Measurements from ENCODE around the gene PRTFDC1.
"Not testable (repeated sequence)": the region's sequence is repeated elsewhere in the genome, so short reads cannot be mapped to it uniquely, and the experiment has no call there.

PRTFDC1 gene

DNA sequence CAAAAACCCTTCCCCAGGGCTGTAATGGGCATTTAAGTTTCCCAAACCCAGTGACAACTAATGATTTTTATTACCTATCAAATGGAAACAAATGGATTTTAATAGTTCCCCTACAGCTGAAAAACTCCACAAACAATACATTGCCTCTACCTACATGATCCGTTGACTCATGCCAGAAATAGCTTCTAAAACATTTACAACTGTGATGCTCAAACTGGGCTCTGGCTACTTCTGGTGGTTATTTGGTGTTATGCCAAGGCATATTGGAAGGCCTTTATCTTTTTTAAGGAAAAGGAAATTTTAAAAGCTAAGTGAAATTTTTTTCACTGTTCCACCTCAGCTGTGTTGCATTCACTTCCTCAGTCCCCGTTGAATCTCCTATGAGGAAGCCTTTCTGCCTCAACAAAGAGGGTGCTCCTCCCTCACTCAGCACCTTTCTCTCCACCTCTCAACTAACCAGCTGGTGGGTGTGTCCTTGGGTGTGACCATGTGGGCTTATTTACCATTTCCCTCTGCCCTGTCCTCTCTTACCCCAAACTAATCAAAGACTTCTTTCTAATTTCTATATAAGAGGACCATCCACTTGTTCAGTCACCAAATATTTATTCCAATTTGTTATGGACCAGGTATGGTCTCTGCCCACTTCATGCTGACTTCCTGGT is 82.9 kb downstream of the PRTFDC1 start:
- no peak for DNase-seq

DNA sequence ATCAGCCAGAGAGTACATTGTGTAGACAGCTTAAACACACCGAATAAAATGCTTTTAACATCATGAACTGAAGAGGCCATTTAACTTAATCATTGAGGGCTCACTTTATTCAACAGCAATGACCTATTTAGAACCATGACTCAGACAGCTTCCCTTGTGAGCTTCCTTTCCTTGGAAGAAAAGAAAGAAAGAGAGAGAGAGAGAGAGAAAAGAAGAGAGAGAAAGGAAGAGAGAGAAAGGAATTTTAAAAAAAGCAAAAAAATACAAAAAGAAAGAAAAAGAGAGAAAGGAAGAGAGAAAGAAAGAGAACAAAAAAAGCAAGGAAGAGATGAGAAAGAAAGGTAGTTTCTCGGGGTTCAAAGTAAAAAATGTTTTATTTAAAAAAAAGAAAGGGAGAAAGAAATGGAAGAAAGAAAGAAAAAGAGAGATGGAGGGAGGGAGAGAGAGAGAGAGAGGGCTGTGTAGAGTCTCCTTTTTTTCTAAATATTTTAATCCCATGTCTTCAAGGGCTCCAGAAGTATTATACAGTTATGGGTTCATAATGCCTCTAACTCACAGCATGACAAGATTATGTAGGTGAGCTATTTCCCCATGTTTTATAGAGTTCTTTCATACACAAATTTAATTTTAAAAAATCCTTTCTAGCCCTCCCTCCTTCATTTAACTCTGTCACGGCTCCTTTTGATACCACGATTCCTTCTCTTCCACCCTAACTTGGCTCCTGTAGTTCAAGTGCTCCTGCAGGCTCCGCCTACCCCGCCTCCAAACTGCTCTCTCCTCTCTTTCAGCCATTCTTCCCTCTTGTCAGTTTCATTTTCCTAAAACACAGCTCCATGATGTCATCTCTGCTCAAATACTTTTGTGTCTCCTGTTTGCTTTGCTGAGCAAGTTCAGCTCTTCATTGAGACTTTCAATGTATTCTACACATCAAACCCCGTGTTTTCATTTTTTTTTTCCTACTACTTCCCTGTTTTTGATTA is 85.5 kb downstream of the PRTFDC1 start:
- no peak for DNase-seq

DNA sequence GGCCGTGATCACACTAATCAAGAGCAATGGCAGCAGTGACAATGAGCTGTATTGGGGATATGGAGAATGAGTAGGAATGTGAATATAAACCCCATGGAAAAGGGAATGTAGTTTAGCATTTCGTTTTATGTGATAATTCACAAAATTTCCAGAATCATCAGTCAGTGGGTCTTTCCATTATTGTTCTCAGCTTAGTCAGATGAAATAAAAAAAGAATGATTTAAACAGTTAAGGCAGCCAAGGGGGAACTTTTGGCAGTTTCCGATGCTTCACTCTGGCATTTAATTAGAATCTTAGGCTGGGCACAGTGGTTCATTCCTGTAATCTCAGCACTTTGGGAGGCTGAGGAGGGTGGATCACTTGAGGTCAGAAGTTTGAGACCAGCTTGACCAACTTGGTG is 86.6 kb downstream of the PRTFDC1 start:
- no peak for DNase-seq

DNA sequence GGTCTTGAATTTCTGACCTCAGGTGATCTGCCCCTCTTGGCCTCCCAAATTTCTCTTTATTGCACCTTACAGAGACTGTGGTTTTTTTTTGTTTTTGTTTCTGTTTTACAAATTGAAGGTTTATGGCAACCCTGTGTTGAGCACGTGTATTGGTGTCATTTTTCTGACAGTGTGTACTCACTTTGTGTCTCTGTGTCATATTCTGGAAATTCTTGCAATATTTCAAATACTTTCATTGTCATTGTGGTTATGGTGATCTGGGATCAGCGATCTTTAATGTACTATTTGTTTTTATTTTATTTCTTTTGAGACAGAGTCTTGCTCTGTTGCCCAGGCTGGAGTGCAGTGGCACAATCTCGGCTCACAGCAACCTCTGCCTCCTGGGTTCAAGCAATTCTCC is 89.8 kb downstream of the PRTFDC1 start:
- DNase-seq = no peak

DNA sequence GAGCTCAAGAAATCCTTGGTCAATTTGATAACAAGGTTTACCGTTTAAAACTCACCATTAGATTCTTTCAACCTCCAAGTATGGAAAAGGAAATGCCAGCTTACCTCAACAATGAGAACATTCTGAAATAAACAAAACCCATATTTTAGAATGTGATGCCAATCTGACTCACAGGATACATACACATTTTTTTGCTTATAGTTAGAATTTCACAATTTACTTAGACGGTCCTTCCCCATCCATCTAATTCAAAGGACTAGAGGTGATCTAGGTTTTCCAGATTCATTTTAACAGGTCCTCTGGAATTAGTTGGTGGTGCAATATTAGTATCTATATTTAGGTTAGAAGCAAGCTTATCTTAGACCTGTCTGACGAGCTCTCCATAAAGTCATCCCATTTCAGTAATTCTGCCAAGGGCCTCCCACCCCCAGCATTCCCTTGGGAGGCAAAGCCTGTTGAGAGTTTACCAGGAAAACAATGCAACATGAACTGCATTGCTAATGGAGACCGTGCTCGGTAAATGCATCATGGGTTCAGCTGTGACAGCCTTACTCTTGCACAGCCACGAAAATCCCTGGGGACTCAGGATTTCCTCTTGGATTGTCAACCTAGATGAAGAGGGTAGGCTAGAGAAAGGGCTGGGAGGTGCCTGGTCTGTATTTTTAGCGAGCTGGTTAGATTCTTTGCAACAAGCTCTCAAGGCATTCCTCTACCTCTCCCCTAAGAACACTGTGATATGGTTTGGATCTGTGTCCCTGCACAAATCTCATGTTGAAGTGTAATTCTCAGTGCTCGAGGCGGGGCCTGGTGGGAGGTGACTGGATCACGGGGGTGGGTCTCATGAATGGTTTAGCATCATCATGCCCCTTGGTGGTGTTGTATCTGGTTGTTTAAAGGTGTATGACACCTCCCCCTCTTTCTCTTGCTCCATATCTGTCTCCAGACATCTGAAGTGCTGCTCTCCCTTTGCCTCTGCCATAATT is 93.8 kb downstream of the PRTFDC1 start:
- DNase-seq = no peak

DNA sequence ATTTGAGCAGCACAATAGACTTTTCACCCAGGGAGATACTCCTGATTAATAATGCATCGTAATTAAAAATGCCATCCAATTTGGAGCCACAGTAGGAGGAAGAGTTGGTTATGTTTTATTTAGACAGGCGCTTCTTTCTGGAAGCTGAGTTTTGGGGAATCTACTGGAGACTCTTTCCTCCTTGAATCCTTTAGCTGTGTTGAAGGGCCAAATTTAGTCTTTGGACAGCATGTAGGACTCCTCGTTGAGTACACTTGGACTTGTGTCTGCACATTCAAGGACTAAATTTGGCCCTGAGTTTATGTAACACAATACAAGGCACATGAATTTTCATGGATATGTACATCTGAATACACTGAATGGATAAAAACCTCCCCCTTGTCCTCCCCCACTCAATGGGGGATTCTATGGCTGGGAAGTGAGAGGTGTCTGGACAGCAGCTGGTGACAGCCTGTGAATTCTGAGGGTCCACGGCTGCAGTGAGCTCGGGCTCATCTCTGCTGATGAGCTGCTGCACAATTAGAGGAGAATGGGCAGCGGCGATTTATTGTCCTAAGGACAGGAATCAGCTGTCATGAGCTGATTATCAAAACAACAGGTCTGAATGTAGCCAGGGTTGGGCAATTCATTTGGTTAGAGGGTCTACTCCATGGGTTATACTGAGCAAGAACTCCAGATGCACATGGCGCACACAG is 95.2 kb downstream of the PRTFDC1 start:
- DNase-seq = no peak

DNA sequence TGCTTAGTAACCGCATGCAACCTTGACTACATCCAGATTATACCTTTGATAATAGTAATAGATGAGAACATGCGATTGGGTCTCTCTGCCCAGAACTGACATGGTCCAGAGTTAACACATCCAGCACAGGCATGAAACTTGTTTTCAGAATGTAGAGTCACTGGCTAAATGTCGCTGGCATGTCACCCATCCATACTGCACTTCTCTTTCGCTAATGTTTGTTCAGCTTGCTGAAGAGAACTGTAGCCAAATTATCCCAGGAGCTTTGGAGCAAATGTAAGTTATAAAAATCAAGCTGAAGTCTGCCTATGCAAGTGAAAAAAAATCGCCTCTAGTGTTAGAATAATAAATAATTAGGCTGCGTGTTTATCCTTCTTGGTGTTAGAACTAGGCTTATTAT is 98.2 kb downstream of the PRTFDC1 start:
- DNase-seq = no peak

DNA sequence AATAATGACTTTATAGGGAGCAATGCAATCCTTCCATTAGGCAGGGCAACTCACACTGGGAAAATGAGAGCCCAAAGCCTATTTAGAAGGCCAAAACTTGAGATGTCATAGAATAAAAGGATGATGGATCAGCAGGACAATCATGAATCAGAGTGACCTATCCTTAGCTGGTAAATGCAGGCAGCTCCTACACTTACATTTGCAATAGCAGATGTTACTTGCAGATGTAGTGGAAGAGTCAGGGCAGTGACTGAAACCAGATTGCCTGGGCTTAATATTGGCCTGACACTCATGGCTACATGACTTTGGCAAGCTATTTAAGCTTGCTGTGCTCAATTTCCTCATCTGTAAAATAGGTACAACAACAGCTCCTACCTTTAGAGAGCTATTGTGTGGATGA is 98.7 kb downstream of the PRTFDC1 start:
- DNase-seq = no peak

DNA sequence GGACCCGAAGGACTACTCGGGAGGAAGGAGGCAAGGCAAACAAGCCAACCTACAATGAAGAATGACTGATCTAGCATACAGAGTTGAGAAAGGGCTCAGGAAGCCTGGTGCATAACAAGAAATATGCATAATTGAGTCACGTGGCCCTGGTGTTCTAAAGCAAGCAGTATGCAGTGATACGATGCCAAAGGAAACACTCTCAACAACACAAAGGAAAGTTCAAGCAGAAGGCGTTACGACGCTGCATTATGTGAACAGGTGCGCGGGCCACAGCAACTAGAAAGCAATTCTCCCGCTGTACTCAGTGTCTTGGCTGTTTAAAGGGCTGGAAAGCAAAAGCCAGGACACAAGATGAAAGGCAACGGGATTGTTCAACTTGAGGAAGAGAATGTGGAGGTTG is 100.8 kb downstream of the PRTFDC1 start:
- DNase-seq = peak; percentile 62

DNA sequence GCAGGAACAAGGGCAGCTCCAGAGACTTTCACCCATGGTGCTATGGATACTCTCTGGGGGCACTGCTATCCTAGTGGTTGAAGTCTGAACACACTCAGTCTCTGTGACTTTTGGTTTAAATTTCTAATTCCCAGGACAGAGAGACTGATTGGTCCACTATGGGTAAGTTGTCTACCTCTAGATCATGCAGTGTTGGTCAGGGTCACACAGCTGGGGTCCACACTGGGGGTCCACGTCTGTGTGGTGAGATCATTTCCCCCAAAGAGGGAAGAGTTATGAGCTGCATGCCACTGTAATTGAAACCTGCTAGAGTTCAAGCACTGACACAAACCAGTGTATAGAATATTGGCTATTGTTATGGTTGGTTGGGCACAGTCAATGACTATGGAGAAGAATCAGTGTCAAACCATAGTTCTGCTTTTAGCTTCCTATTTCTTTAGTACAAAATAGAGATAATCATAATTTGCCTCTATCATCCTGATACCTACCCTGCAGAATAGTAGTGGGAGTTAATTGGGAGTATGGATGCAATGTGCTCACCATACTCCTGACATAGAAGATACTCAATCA is 101.6 kb downstream of the PRTFDC1 start:
- no peak for DNase-seq

DNA sequence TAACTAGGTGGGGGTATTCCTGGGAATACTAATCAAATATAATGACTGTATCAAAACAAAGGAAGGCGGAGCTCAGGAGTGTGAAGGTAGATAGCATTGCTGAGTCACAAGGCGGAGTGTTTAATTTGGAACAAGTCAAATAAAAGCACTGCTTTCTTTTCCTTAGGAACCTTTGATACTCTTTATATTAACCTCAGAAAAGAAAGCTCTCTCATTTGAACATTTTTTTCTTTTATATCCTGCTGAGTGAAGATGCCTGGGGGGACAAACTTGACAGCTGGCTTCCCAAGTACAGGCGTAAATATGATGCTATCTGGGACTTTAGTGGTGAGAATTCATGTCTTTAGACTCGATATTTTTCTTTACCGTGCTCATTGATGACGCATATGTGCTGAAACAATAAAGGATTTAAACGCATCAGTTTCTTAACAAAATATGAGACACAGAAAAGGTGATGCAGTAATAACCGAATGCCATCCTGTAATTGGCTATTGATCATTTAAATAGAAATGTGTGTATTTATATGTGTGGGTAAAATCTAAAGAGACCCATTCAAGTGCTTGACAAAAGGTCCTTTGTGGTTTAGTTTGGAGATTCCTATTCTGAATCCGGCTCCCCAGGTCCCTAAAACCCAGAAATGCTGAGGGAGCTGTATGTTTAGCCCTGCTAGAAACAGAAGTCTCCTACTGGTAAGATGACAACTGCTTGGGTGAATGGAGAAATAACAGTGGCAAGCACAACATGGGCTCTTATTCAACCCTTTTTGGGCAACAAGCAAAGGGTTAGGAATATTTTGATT is 102.7 kb downstream of the PRTFDC1 start:
- no peak for DNase-seq

DNA sequence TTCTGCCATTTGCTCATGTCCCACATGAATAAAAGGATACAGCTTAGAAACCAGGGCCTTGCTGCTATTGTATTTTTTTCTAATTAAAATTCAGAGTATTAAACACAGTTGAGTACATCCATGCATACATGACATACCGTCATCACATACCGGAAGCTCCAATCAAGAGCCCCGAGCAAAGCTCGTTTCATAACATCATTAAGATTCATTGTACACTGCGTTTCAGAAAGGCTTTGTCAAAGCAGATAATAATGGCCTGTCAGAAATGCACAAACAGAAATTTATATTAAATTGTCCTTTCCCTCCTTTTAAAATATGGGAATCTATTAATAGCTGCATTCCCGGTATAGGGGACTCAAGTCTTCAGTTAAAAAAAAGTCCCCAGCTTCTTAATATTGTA is 103.4 kb downstream of the PRTFDC1 start:
- no peak for DNase-seq

DNA sequence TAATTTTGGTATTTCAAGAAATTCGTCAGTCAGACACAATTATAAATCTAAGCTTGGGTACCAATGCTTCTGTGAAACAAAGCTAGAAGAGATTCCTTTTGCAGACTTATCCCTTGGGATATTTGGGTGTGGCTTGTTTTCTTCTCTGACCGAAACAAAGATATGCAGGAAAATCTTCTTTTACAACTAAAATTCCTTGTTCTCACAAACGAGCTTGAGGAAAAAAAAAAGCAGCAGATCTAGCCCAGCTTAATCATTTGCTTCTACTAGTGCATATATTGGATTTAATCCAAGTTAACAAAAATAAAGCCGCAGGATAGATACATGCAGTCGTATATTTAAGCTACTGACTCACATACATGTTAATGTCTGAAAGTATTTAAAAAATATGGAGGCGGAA is 104.2 kb downstream of the PRTFDC1 start:
- DNase-seq = no peak

DNA sequence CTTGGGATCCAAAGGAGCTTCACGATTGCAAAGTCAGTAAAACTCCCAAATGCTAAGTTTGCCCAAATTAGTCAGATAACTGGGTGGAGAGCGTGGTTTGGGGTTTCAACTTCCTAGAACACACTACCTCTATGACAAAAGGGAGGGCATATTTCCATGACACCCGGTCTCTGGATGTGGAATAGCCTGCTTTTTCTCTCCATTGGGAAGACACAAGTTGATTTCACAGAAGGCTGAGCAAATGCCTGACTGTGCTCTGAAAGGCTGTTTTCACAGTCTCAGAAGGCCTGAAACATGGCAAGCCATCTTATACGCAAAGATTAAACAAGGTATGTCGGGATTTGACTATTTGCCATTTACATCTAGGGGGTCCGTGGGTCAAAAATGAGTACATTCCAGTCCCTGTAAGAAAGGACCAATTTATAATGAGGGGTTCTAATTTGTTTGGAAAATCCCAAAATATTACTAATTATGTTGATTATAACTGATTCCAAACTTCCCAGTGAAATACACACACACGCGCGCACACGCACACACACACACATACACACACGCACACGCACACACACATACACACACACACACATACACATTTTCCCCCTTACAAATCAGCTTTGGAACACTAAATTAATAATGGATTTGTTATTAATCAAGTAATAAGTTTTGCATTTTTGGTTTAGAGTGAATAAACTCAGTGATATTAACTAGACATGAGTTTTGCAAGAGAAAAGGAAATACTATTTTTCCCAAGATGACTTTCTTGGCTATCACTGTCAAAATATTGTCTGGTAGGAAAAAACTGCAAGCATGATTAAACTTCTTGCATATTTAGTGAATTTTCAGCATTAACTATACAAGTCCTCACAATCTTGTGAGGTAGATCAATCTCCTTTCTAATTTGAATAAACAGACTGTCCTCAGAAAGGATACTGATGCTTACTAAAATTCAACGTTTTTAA is 105.0 kb downstream of the PRTFDC1 start:
- no peak for DNase-seq

DNA sequence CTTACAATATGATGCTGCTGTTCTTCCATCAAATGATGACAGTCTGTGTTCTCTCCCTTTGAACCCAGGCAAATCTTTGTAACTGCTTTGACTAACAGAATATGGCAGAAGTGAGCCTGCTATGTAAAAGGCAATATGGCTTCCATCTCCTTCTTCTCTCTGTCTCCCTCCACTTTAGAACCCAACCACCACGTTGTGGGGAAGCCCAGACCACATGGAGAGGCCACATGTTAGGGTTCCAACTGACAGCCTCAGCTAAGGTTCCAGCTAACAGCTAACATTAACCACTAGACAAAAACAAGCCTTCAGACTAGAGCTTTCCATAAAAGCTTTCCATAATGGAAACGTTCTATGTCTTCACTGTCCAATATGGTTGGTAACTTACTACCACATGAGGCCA is 107.7 kb downstream of the PRTFDC1 start:
- DNase-seq = no peak

DNA sequence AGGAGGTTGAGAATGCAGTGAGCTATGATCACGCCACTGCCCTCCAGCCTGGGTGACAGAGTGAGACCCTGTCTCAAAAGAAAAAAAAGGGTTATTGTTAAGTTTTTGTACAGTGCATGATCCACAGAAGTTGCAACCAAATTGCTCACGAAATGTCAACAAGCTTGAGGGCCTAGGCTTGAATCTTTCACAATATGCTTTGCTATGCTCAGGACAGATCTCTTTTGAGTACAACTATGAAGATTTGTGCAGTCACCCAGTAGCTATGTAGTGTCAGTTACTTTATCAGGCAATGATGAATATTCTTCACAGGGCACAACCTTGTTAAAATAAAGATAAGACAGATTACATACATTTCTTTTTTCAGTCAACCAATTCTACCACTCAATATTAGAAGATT is 109.2 kb downstream of the PRTFDC1 start:
- no peak for DNase-seq

DNA sequence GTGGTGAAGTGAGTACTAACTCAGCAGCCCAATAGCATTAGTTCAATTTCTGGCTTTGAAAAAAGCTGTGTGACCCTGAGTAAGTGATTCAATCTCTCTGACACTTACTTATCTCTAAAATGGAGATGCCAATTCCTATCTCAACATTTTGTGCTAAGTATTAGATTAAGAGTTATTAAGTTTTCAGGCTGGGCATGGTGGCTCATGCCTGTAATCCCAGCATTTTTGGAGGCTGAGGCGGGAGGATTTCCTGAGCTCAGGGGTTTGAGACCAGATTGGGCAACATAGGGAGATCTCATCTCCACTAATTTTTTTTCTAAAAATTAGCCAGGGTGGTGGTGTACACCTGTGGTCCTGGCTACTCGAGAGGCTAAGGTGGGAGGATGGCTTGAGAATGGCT is 109.5 kb downstream of the PRTFDC1 start:
- no peak for DNase-seq

DNA sequence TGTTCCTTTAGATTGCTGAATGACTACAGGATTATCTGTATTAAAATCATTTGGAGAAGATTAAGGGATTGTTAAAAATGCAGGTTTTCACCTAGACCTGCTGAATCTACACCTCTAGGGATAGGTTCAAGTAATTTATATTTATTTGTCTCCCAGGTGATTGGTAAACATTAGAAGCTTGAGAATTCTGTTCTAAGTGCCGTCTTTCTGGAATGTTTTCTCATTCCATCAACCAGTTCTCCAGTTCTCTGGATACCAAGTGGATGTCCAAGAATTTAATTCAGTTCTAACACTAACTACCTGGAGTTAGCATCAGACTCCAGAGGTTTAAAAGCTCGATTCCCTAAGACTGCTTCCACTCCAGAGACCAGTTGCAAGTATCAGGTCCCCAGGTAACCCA is 110.9 kb downstream of the PRTFDC1 start:
- no peak for DNase-seq

DNA sequence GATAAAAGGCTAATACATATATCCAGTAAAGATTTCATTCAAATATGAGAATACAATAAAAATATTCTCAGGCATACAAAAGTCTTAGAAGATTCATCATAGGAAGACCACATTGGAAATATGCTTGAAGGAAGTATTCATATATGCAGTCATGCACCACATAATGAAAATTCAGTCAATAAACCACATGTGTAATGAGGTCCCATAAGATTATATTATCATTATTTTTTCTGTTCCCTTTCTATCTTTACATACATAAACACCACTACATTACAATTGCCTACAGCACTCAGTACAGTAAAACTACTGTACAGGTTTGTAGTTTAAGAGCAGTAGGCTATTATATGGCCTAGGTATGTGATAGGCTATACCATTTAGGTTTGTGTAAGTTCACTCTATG is 111.6 kb downstream of the PRTFDC1 start:
- no peak for DNase-seq

DNA sequence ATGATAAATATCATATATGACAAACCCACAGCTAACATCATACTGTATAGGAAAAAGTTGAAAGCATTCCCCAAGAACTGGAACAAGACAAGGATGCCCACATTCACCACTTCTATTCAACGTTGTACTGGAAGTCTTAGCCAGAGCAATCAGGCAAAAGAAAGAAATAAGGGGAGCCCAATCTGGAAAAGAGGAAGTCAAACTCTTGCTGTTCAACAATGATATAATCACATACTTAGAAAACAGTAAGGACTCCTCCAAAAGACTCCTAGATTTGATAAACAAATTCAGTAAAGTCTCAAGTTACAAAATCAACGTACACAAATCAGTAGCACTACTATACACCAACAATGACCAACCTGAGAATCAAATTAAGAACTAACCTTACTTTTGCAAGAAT is 114.6 kb downstream of the PRTFDC1 start:
- not testable (repeated sequence) for DNase-seq
